Mesothelial cell of epicardium (in vitro differentiated cells): ENCODE measurements around the gene SDK1. TPM values are rescaled to one million over a fixed set of nuclear protein-coding genes. Genes with fewer than 3 reads are reported as not detected.

ENCODE experiments used
- DNase-seq, 2 experiments: peaks; one replicate each; pipeline ENCODE4 v3.0.0; 2021; ENCODE audit warnings: low spot score in 2 of 2; ENCODE audit not compliant: unreplicated experiment in 2 of 2
- H3K27ac Mint-ChIP-seq: 2 replicates; pipeline ENCODE4 v1.8.0; 2021; ENCODE audit warnings: mixed read lengths
- H3K27me3 Mint-ChIP-seq: 2 replicates; pipeline ENCODE4 v1.8.0; 2021; ENCODE audit warnings: low read depth, mixed read lengths
- H3K36me3 Mint-ChIP-seq: 2 replicates; pipeline ENCODE4 v1.8.0; 2021; ENCODE audit warnings: mixed read lengths
- H3K4me1 Mint-ChIP-seq: 2 replicates; pipeline ENCODE4 v1.8.0; 2021; ENCODE audit warnings: mixed read lengths
- H3K4me3 Mint-ChIP-seq: 2 replicates; pipeline ENCODE4 v1.8.0; 2021; ENCODE audit warnings: mild to moderate bottlenecking, moderate library complexity, mixed read lengths
- H3K9me3 Mint-ChIP-seq: 2 replicates; pipeline ENCODE4 v1.8.0; 2021; ENCODE audit warnings: mixed read lengths
- CTCF ChIP-seq: fragments of 200-600 bp; sonication (generic); IDR thresholded peaks from one replicate; pipeline ENCODE4 v1.5.0; 2021; ENCODE audit warnings: antibody characterized with exemption; ENCODE audit not compliant: unreplicated experiment
- total RNA-seq: library from RNA; stranded (reverse); gene quantifications from 3 replicates; pipeline ENCODE4 v1.2.1, GENCODE V29; 2021

Gene SDK1
- total RNA-seq, 1 donor from 2014 or later = 12.8 TPM

GRCh38 chr7:3591219-3591618 lies 290.2 kb downstream of the SDK1 start:
- TF ChIP-seq CTCF = no peak
- H3K9me3 Mint-ChIP-seq = no peaks in the 10 kb centered on the region
- no peaks in the 10 kb centered on the region for H3K27me3 Mint-ChIP-seq
- no peak overlapping the region for H3K27ac Mint-ChIP-seq
- no peak overlapping the region for H3K4me3 Mint-ChIP-seq
- no peaks in the 10 kb centered on the region for H3K36me3 Mint-ChIP-seq
- DNase-seq = no peak
- peaks cover 20% of the 10 kb centered on the region for H3K4me1 Mint-ChIP-seq

- Mint-ChIP-seq H3K4me1 (peaks cover 20% of the 10 kb centered on the region), H3K27ac (no peak overlapping the region)
These were observed 290.9 kb downstream of the SDK1 start for GRCh38 chr7:3591944-3592343.

GRCh38 chr7:3592401-3593134 lies 291.5 kb downstream of the SDK1 start:
- peaks cover 1% of the 10 kb centered on the region for H3K9me3 Mint-ChIP-seq
- H3K27ac Mint-ChIP-seq = no peak overlapping the region
- H3K4me3 Mint-ChIP-seq = no peak overlapping the region
- DNase-seq = no peak
- TF ChIP-seq CTCF = no peak
- H3K4me1 Mint-ChIP-seq = peaks cover 20% of the 10 kb centered on the region
- H3K36me3 Mint-ChIP-seq = no peaks in the 10 kb centered on the region
- H3K27me3 Mint-ChIP-seq = no peaks in the 10 kb centered on the region

More at GRCh38 chr7:3591944-3592343, 290.9 kb downstream of the SDK1 start:
- H3K9me3 Mint-ChIP-seq = no peaks in the 10 kb centered on the region
- H3K27me3 Mint-ChIP-seq = no peaks in the 10 kb centered on the region
- no peak for DNase-seq
- H3K36me3 Mint-ChIP-seq = no peaks in the 10 kb centered on the region
- no peak for TF ChIP-seq CTCF
- H3K4me3 Mint-ChIP-seq = no peak overlapping the region

- Mint-ChIP-seq H3K9me3 (peaks cover 4% of the 10 kb centered on the region), H3K27me3 (no peaks in the 10 kb centered on the region), H3K4me3 (no peak overlapping the region), H3K4me1 (peaks cover 22% of the 10 kb centered on the region), H3K27ac (no peak overlapping the region), H3K36me3 (no peaks in the 10 kb centered on the region)
- no peak for DNase-seq
- TF ChIP-seq CTCF = no peak
These were observed 293.8 kb downstream of the SDK1 start for GRCh38 chr7:3594901-3595300.

GRCh38 chr7:3598854-3599253 lies 297.8 kb downstream of the SDK1 start:
- no peak for TF ChIP-seq CTCF
- Mint-ChIP-seq H3K27me3 (no peaks in the 10 kb centered on the region), H3K27ac (no peak overlapping the region), H3K4me1 (peaks cover 5% of the 10 kb centered on the region), H3K9me3 (peaks cover 7% of the 10 kb centered on the region), H3K4me3 (no peak overlapping the region), H3K36me3 (no peaks in the 10 kb centered on the region)
- DNase-seq = no peak
